Activated naive CD4-positive, alpha-beta T cell treated with anti-CD3 and anti-CD28 coated beads, Interleukin-2, amount 50 U/mL, for 24 hours (primary cell): ENCODE data around the gene CCDC177.
"Not testable (repeated sequence)": the region's sequence is repeated elsewhere in the genome, so short reads cannot be mapped to it uniquely, and the experiment has no call there.

Source experiments
- H3K27ac Mint-ChIP-seq: one replicate; pipeline ENCODE4 v1.8.0; 2021; ENCODE audit warnings: mild to moderate bottlenecking, mixed read lengths
- H3K27me3 Mint-ChIP-seq: one replicate; pipeline ENCODE4 v1.8.0; 2021; ENCODE audit warnings: mixed read lengths
- H3K36me3 Mint-ChIP-seq: one replicate; pipeline ENCODE4 v1.8.0; 2021; ENCODE audit warnings: mixed read lengths
- H3K4me1 Mint-ChIP-seq: one replicate; pipeline ENCODE4 v1.8.0; 2021; ENCODE audit warnings: mixed read lengths
- H3K4me3 Mint-ChIP-seq: one replicate; pipeline ENCODE4 v1.8.0; 2021; ENCODE audit warnings: mild to moderate bottlenecking, mixed read lengths
- H3K9me3 Mint-ChIP-seq: one replicate; pipeline ENCODE4 v1.8.0; 2021; ENCODE audit warnings: mixed read lengths

The CCDC177 gene

GRCh38 chr14:69610874-69611171, 36.2 kb upstream of the CCDC177 start:
- H3K36me3 Mint-ChIP-seq: peaks cover 14% of the 10 kb centered on the region
- no peaks in the 10 kb centered on the region for H3K9me3 Mint-ChIP-seq
- peak overlapping the region; percentile 91 for H3K4me3 Mint-ChIP-seq
- H3K4me1 Mint-ChIP-seq: peaks cover 58% of the 10 kb centered on the region
- H3K27ac Mint-ChIP-seq: peak overlapping the region; percentile 86
- no peaks in the 10 kb centered on the region for H3K27me3 Mint-ChIP-seq

GRCh38 chr14:69610020-69610873, 35.6 kb upstream of the CCDC177 start:
- Mint-ChIP-seq H3K36me3 (peaks cover 11% of the 10 kb centered on the region), H3K4me1 (peaks cover 52% of the 10 kb centered on the region), H3K4me3 (peak overlapping the region; percentile 91), H3K27me3 (no peaks in the 10 kb centered on the region), H3K9me3 (no peaks in the 10 kb centered on the region), H3K27ac (peak overlapping the region; percentile 86)

- Mint-ChIP-seq H3K9me3 (no peaks in the 10 kb centered on the region), H3K27me3 (no peaks in the 10 kb centered on the region), H3K4me1 (peaks cover 28% of the 10 kb centered on the region), H3K4me3 (no peak overlapping the region), H3K36me3 (no peaks in the 10 kb centered on the region), H3K27ac (peak overlapping the region; percentile 49)
Measured at GRCh38 chr14:69606258-69607184, 31.9 kb upstream of the CCDC177 start.

- Mint-ChIP-seq H3K4me3 (no peak overlapping the region), H3K36me3 (no peaks in the 10 kb centered on the region), H3K4me1 (peaks cover 25% of the 10 kb centered on the region), H3K27me3 (no peaks in the 10 kb centered on the region), H3K27ac (no peak overlapping the region), H3K9me3 (no peaks in the 10 kb centered on the region)
Measured at GRCh38 chr14:69605738-69606137, 31.1 kb upstream of the CCDC177 start.

GRCh38 chr14:69600304-69600891, 25.7 kb upstream of the CCDC177 start:
- Mint-ChIP-seq H3K36me3 (no peaks in the 10 kb centered on the region), H3K27me3 (no peaks in the 10 kb centered on the region), H3K27ac (no peak overlapping the region), H3K4me3 (no peak overlapping the region), H3K4me1 (peaks cover 4% of the 10 kb centered on the region), H3K9me3 (no peaks in the 10 kb centered on the region)

GRCh38 chr14:69599431-69599830, 24.8 kb upstream of the CCDC177 start:
- H3K36me3 Mint-ChIP-seq, H3K4me1 Mint-ChIP-seq, H3K27ac Mint-ChIP-seq, H3K9me3 Mint-ChIP-seq, H3K4me3 Mint-ChIP-seq, H3K27me3 Mint-ChIP-seq: not testable (repeated sequence)

GRCh38 chr14:69595336-69595735, 20.7 kb upstream of the CCDC177 start:
- Mint-ChIP-seq H3K27me3 (no peaks in the 10 kb centered on the region), H3K4me1 (no peaks in the 10 kb centered on the region)

GRCh38 chr14:69594846-69595245, 20.2 kb upstream of the CCDC177 start:
- Mint-ChIP-seq H3K27me3 (no peaks in the 10 kb centered on the region), H3K9me3 (no peaks in the 10 kb centered on the region), H3K4me3 (no peak overlapping the region), H3K36me3 (no peaks in the 10 kb centered on the region), H3K27ac (no peak overlapping the region), H3K4me1 (no peaks in the 10 kb centered on the region)

More at GRCh38 chr14:69595336-69595735, 20.7 kb upstream of the CCDC177 start:
- Mint-ChIP-seq H3K27ac (no peak overlapping the region), H3K36me3 (no peaks in the 10 kb centered on the region), H3K4me3 (no peak overlapping the region), H3K9me3 (no peaks in the 10 kb centered on the region)

- Mint-ChIP-seq H3K27ac (no peak overlapping the region), H3K4me1 (no peaks in the 10 kb centered on the region), H3K27me3 (no peaks in the 10 kb centered on the region), H3K36me3 (no peaks in the 10 kb centered on the region), H3K9me3 (no peaks in the 10 kb centered on the region), H3K4me3 (no peak overlapping the region)
Measured at GRCh38 chr14:69593018-69593677, 18.5 kb upstream of the CCDC177 start.

GRCh38 chr14:69591317-69591716, 16.6 kb upstream of the CCDC177 start:
- no peaks in the 10 kb centered on the region for H3K9me3 Mint-ChIP-seq
- no peaks in the 10 kb centered on the region for H3K4me1 Mint-ChIP-seq
- no peak overlapping the region for H3K4me3 Mint-ChIP-seq
- H3K27me3 Mint-ChIP-seq: no peaks in the 10 kb centered on the region
- no peaks in the 10 kb centered on the region for H3K36me3 Mint-ChIP-seq
- H3K27ac Mint-ChIP-seq: no peak overlapping the region

- Mint-ChIP-seq H3K9me3 (no peaks in the 10 kb centered on the region), H3K4me1 (no peaks in the 10 kb centered on the region), H3K27me3 (peaks cover 1% of the 10 kb centered on the region), H3K4me3 (no peak overlapping the region), H3K27ac (no peak overlapping the region), H3K36me3 (no peaks in the 10 kb centered on the region)
Measured at GRCh38 chr14:69587389-69587788, 12.7 kb upstream of the CCDC177 start.

GRCh38 chr14:69586404-69586803, 11.7 kb upstream of the CCDC177 start:
- no peak overlapping the region for H3K4me3 Mint-ChIP-seq
- H3K4me1 Mint-ChIP-seq: no peaks in the 10 kb centered on the region
- no peaks in the 10 kb centered on the region for H3K9me3 Mint-ChIP-seq
- no peaks in the 10 kb centered on the region for H3K36me3 Mint-ChIP-seq
- no peak overlapping the region for H3K27ac Mint-ChIP-seq
- H3K27me3 Mint-ChIP-seq: peaks cover 1% of the 10 kb centered on the region

GRCh38 chr14:69584389-69584788, 9.7 kb upstream of the CCDC177 start:
- Mint-ChIP-seq H3K9me3 (no peaks in the 10 kb centered on the region), H3K4me1 (no peaks in the 10 kb centered on the region), H3K4me3 (no peak overlapping the region), H3K27ac (peak overlapping the region; percentile 80), H3K27me3 (peaks cover 1% of the 10 kb centered on the region), H3K36me3 (no peaks in the 10 kb centered on the region)

- Mint-ChIP-seq H3K27ac (no peak overlapping the region), H3K4me3 (no peak overlapping the region), H3K4me1 (no peaks in the 10 kb centered on the region), H3K9me3 (no peaks in the 10 kb centered on the region), H3K36me3 (no peaks in the 10 kb centered on the region), H3K27me3 (peaks cover 1% of the 10 kb centered on the region)
Measured at GRCh38 chr14:69582829-69583228, 8.2 kb upstream of the CCDC177 start.

- H3K36me3 Mint-ChIP-seq: no peaks in the 10 kb centered on the region
- H3K4me1 Mint-ChIP-seq: no peaks in the 10 kb centered on the region
- H3K4me3 Mint-ChIP-seq: no peak overlapping the region
- peaks cover 1% of the 10 kb centered on the region for H3K27me3 Mint-ChIP-seq
- no peaks in the 10 kb centered on the region for H3K9me3 Mint-ChIP-seq
- no peak overlapping the region for H3K27ac Mint-ChIP-seq
Measured at GRCh38 chr14:69582212-69582611, 7.5 kb upstream of the CCDC177 start.
